ENCODE results near the gene HOXC10. TPM values are rescaled to one million over a fixed set of nuclear protein-coding genes. Genes with fewer than 3 reads are reported as not detected.
A peak's percentile ranks its signal among the peaks of the same experiment; 100 is the strongest.

HOXC10 gene
- polyA plus RNA-seq, 3 donors from 2014 or later = not detected

DNA sequence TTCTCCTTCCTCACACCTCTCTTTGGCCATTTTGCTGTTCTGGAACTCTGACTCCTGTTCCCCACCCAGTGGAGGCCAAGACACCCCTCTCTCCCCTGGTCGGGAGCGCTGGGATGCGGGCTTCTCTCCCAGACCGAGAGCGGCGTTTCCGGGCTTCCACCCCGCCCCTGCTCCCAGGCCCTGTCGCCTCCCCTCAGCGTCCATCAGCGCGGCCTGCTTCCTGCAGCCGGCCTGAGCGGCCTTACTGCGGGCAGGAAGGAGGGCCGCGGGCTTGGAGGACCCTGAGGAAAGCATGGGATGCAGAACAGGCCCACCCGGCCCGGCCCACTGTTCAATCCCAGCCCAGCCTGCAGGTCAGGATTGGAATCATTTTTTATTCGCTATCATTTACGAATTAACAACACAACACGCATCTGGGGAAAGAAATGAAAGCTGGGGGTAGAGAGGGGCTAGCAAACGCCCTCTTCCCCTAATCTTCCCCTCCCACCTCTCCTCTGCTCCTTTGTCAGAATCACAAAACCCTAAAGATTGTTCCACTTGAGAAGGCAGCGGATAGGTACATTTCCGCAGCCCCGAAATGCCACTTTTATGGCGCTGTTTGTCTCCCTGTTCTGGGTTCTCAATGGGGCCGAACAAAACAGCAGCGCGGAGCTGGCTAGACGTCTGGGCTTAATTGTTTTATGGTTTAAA lies 20.0 kb downstream of the HOXC10 start:
- H3K4me3 Mint-ChIP-seq = peak overlapping the region in 2 of 5 donors; percentile 15 to 82
- peaks cover 0 to 6% (median 0%) of the 10 kb centered on the region in 6 donors for H3K9me3 Mint-ChIP-seq
- H3K36me3 Mint-ChIP-seq = no peaks in the 10 kb centered on the region
- peaks cover 15 to 24% of the 10 kb centered on the region in 2 donors for H3K4me1 Mint-ChIP-seq
- peaks cover 56 to 82% (median 72%) of the 10 kb centered on the region in 3 donors for H3K27me3 Mint-ChIP-seq (ENCODE audit: low read depth in 3 of 3)
- DNase-seq = no peak
- no peak overlapping the region for H3K27ac Mint-ChIP-seq

GRCh38 chr12:54005531-54005852 lies 20.5 kb downstream of the HOXC10 start:
- peaks cover 0 to 6% (median 0%) of the 10 kb centered on the region in 6 donors for H3K9me3 Mint-ChIP-seq
- peak overlapping the region in 2 of 5 donors; percentile 76 to 82 for H3K4me3 Mint-ChIP-seq
- H3K4me1 Mint-ChIP-seq = peaks cover 13 to 24% of the 10 kb centered on the region in 2 donors
- no peak overlapping the region for H3K27ac Mint-ChIP-seq
- peaks cover 56 to 81% (median 74%) of the 10 kb centered on the region in 3 donors for H3K27me3 Mint-ChIP-seq (ENCODE audit: low read depth in 3 of 3)
- no peak for DNase-seq
- no peaks in the 10 kb centered on the region for H3K36me3 Mint-ChIP-seq

DNA sequence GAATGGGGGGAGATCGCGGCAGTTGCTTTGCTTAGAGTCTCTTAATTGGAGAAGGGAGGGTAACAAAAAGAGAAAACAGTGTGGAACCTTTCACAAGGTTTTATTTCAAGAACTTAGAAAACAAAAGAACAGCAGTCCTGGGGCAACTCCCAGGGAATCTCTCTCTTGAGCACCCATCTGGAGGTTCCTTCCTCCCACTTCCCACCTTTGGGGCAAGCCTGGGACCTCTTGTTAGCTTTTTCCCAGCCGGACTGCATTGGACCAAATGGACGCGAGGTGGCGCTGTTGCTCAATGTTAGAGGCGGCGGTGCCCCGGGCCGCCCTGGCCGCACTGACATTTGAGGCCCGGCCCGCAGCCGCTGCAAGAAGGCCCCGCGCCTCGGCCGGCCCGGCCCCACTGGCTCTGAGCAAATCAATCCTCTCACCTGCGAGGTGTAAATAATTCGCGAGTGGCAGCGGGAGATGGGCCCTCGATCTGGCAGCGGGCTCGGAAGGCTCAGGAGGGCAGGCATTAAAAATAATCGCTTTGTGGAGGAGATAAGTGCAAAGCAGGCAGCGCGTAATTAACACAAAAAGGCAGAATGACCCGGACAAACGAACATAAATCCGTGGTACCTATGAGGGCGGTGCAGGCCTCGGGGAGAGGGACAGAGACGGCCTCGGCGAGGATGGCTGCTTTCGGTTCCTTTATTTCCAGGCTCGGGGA lies 21.1 kb downstream of the HOXC10 start:
- DNase-seq = peak; percentile 80 to 85 (median 82)
- H3K9me3 Mint-ChIP-seq = peaks cover 0 to 6% (median 0%) of the 10 kb centered on the region in 6 donors
- peaks cover 53 to 79% (median 75%) of the 10 kb centered on the region in 3 donors for H3K27me3 Mint-ChIP-seq (ENCODE audit: low read depth in 3 of 3)
- no peaks in the 10 kb centered on the region for H3K36me3 Mint-ChIP-seq
- peaks cover 13 to 26% of the 10 kb centered on the region in 2 donors for H3K4me1 Mint-ChIP-seq
- peak overlapping the region; percentile 76 to 86 (median 84) for H3K4me3 Mint-ChIP-seq
- H3K27ac Mint-ChIP-seq = peak overlapping the region in 2 of 6 donors; percentile 26 to 45

DNA sequence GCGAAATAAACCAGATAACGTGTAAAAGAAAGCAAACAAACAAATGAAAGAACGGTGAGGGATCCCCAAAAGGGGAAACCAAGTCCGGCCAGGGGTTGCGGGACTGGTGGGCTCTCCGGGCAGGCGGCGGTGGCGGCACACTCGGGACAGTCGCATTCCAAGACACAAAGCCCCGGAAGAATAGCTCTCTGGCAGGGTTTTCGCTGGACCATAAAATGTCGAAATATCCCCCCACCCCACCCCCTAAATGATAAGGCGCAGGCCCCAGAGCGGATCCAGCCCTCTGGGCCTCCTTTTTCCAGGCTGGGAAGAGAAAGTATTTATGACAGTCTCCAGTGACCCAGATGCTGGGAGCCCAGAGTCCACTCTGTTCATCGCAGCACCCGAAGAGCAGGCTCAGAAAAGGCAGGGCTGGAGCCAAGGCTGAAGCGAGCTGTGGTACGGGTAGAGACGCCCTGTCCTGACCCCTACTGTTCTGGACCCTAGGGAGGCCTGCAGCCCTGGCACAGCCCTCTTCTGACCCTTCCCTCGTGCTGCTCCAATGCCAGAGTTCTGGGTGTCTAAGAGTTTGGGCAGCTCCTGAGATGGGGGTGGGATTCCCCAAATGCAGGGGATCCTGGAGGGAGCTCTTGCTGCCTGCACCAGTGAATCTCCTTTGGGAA lies 21.7 kb downstream of the HOXC10 start:
- Mint-ChIP-seq H3K4me3 (peak overlapping the region; percentile 76 to 86 (median 84)), H3K4me1 (peaks cover 14 to 33% of the 10 kb centered on the region in 2 donors), H3K36me3 (no peaks in the 10 kb centered on the region), H3K27me3 (ENCODE audit: low read depth in 3 of 3) (peaks cover 53 to 78% (median 77%) of the 10 kb centered on the region in 3 donors), H3K9me3 (peaks cover 0 to 6% (median 0%) of the 10 kb centered on the region in 6 donors), H3K27ac (peak overlapping the region in 1 of 6 donors; percentile 45)
- no peak for DNase-seq

DNA sequence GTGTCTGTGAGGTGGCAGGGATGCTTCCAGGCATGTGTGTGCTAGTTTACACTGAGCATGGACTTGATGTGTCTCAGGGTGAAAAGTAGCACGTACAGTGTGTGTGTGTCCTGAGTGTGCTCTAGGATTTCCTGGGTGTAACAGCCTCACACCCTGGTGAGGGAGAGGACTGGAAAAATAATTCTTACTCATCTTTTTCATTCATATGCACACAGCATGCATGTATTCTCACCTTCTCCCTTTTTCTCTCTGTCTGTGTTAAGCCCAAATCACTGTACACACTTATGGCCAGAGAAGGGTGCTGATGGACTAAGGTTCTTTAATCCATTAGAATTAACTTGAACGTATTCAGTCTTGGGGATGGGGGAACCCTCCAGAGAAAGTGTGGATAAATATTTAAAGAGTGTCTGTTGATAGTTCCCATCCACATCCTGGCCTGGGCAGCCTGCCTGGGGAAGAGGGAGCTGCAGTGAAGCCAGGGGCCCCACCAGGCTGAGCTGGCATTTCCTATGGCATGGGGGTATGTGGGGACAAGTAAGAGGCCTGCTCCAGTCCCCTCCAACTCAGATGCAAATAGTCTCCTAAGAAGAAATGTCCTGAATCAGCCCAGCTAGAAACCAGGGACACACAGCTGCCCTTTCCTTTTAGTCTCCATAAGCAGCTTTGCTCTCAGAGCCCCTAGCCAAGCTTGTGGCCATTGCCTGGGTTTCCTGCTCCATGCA lies 22.8 kb downstream of the HOXC10 start:
- Mint-ChIP-seq H3K9me3 (peaks cover 0 to 6% (median 0%) of the 10 kb centered on the region in 6 donors), H3K27ac (no peak overlapping the region), H3K4me1 (peaks cover 14 to 34% of the 10 kb centered on the region in 2 donors), H3K27me3 (ENCODE audit: low read depth in 3 of 3) (peaks cover 44 to 74% (median 70%) of the 10 kb centered on the region in 3 donors), H3K4me3 (peak overlapping the region in 2 of 5 donors; percentile 2 to 57), H3K36me3 (no peaks in the 10 kb centered on the region)
- no peak for DNase-seq

- Mint-ChIP-seq H3K36me3 (no peaks in the 10 kb centered on the region), H3K27ac (no peak overlapping the region), H3K27me3 (ENCODE audit: low read depth in 3 of 3) (peaks cover 46 to 74% (median 72%) of the 10 kb centered on the region in 3 donors), H3K9me3 (peaks cover 0 to 6% (median 0%) of the 10 kb centered on the region in 6 donors), H3K4me3 (peak overlapping the region in 3 of 5 donors; percentile 37 to 40 (median 38)), H3K4me1 (peaks cover 14 to 34% of the 10 kb centered on the region in 2 donors)
- DNase-seq = no peak
These were observed 23.3 kb downstream of the HOXC10 start for GRCh38 chr12:54008260-54008552.

DNA sequence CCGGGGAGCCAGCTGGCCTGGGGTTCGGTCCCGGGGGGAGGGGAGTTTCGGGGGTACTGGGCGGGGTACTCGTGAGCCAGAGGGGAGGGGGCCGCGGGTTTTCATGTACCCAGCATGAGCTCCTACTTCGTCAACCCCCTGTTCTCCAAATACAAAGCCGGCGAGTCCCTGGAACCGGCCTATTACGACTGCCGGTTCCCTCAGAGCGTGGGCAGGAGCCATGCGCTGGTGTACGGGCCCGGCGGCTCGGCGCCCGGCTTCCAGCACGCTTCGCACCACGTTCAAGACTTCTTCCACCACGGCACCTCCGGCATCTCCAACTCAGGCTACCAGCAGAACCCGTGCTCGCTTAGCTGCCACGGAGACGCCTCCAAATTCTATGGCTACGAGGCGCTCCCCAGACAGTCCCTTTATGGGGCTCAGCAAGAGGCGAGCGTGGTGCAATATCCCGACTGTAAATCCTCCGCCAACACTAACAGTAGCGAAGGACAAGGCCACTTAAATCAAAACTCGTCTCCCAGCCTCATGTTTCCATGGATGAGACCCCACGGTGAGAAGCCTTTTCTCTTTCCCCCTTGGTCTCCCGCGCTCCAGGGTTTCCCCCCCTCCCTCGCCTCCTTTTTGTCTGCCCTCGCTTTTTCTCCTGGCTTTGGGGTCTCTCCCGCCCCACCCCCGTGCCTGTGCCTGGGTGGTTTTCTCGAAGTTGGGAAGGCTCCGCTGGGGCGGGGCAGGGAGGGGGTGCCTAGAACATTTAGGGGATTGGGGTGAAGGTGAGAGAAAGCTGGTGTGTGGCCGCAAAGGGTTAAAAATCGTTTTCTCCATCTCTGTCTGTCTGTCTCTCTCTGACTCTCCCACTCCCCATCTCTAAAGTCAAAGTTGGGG lies 24.5 kb downstream of the HOXC10 start:
- Mint-ChIP-seq H3K27ac (peak overlapping the region in 1 of 6 donors; percentile 48), H3K27me3 (ENCODE audit: low read depth in 3 of 3) (peaks cover 44 to 73% (median 72%) of the 10 kb centered on the region in 3 donors), H3K9me3 (peaks cover 0 to 2% (median 0%) of the 10 kb centered on the region in 6 donors), H3K4me3 (peak overlapping the region; percentile 55 to 65 (median 61)), H3K36me3 (no peaks in the 10 kb centered on the region), H3K4me1 (peaks cover 14 to 34% of the 10 kb centered on the region in 2 donors)
- DNase-seq = peak in 1 of 3 donors; percentile 27

DNA sequence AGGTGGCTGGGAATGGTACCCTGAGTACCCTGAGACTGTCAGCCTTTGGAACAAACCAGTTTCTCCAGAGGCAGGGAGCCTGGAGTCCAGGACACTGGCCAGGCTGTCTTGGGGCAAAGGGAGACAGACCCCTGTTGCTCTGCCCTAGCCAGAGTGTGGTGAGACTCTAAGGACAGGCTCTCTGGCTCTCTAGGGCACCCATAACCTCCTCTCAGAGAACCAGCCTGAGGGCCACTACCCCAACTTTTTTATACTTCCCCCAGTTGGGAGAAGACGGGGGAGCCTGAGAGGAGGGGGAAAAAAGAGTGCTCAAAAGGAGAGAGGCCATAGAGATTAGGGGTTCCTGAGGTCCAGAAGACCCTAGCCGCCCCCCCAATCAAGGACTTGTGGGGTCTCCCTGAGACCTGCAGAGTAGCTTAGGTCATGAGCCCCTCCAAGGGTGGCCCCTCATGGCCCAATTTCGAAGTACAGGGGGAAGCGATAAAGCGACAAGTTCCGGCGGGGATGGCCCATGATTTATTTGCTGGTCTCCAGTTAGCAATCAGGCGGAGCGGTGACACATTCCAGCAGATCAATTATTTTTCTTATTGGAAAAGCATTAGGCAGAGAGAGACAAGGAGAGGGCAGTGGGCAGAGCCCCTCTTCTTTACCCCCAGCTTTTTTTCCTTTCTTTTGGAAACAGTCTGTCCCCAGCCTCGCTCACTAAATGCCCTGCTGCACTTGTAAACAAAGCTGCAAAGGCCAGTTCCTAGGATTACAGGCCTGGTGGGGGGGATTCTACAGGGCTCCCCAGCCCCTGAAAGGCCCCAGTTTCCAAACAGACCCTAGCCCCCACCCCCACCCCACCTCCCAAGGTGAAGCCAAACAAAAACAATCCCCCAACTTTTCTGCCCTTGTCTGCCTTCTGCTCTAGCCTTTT lies 25.4 kb downstream of the HOXC10 start:
- H3K27ac Mint-ChIP-seq = no peak overlapping the region
- peaks cover 19 to 33% of the 10 kb centered on the region in 2 donors for H3K4me1 Mint-ChIP-seq
- no peaks in the 10 kb centered on the region for H3K36me3 Mint-ChIP-seq
- H3K4me3 Mint-ChIP-seq = peak overlapping the region in 2 of 5 donors; percentile 29 to 46
- H3K27me3 Mint-ChIP-seq (ENCODE audit: low read depth in 3 of 3) = peaks cover 50 to 80% (median 73%) of the 10 kb centered on the region in 3 donors
- peaks cover 0 to 3% (median 0%) of the 10 kb centered on the region in 6 donors for H3K9me3 Mint-ChIP-seq
- no peak for DNase-seq

DNA sequence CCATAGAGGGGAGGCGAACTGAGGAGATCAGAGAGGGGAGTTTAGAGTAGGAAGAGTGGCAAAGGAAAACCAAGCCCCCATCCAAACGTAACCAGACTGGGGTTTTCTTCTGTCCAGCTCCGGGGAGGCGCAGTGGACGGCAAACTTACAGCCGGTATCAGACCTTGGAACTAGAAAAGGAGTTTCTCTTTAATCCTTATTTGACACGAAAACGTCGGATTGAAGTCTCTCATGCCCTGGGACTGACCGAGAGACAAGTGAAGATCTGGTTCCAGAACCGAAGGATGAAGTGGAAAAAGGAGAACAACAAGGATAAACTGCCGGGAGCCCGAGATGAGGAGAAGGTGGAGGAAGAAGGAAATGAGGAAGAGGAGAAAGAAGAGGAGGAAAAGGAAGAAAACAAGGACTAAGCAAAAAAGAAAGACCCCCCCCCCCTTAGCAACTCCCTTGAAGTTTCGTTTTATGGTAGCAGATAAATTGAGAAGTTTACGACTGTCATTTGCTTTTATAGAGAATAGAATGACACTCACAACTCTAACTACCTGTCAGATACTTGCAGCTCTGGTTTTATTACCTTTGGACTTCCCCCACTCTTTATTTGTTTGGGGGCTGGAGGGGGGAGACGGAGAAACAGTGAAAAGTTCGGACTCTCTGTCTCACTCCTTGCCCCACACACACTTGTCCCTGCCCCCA lies 26.2 kb downstream of the HOXC10 start:
- Mint-ChIP-seq H3K4me1 (peaks cover 18 to 25% of the 10 kb centered on the region in 2 donors), H3K36me3 (no peaks in the 10 kb centered on the region), H3K27ac (no peak overlapping the region), H3K9me3 (peaks cover 0 to 3% (median 0%) of the 10 kb centered on the region in 6 donors), H3K27me3 (ENCODE audit: low read depth in 3 of 3) (peaks cover 48 to 80% (median 75%) of the 10 kb centered on the region in 3 donors), H3K4me3 (peak overlapping the region in 2 of 5 donors; percentile 27 to 46)
- no peak for DNase-seq

GRCh38 chr12:54011665-54012532 lies 27.0 kb downstream of the HOXC10 start:
- Mint-ChIP-seq H3K4me1 (peaks cover 15 to 20% of the 10 kb centered on the region in 2 donors), H3K36me3 (no peaks in the 10 kb centered on the region), H3K27ac (no peak overlapping the region), H3K9me3 (peaks cover 0 to 3% (median 0%) of the 10 kb centered on the region in 6 donors), H3K4me3 (peak overlapping the region in 1 of 5 donors; percentile 18), H3K27me3 (ENCODE audit: low read depth in 3 of 3) (peaks cover 46 to 77% (median 76%) of the 10 kb centered on the region in 3 donors)
- DNase-seq = no peak

Data from immature natural killer cell (primary cell).